K562 (cell line): ENCODE measurements around the gene HSD17B3.

Experiments used
- BRD4 ChIP-seq: fragments of 200-600 bp; sonication (generic); IDR thresholded peaks from 2 replicates; pipeline ENCODE4 v1.6.1; 2017; ENCODE audit warnings: inconsistent platforms
- ELF2 ChIP-seq: fragments of 250-450 bp; sonication (Bioruptor Pico); IDR thresholded peaks from 2 replicates; pipeline ENCODE4 v1.5.0; 2021; ENCODE audit warnings: mild to moderate bottlenecking
- MCM2 ChIP-seq: fragments of 450-650 bp; IDR thresholded peaks from 2 replicates; pipeline ENCODE4 v1.6.1; 2017; ENCODE audit warnings: low read depth, mild to moderate bottlenecking
- NCOA1 ChIP-seq: fragments of 450-650 bp; IDR thresholded peaks from 2 replicates; pipeline ENCODE4 v1.6.1; 2016; ENCODE audit warnings: low read depth
- POLR2A ChIP-seq: fragments of 450-650 bp; conservative IDR thresholded peaks from 2 replicates; pipeline ENCODE4 v1.6.1; 2016
- RBFOX2 ChIP-seq: fragments of 200-400 bp; formaldehyde crosslinking; IDR thresholded peaks from 2 replicates; pipeline ENCODE4 v1.6.1; 2017; ENCODE audit warnings: low read depth, mild to moderate bottlenecking, low read length, moderate library complexity
- SIN3A ChIP-seq, 2 experiments: fragments of 150-350 bp in 1 of 2; IDR thresholded peaks; 2 replicates each; pipeline ENCODE4 v1.6.1; 2011 to 2016; ENCODE audit warnings: borderline replicate concordance in 2 of 2, low read depth in 2 of 2, low read length in 2 of 2, mild to moderate bottlenecking in 2 of 2, moderate library complexity in 2 of 2; ENCODE audit not compliant: control insufficient read depth in 1 of 2
- ZNF197 ChIP-seq: fragments of 200-800 bp; sonication (Bioruptor generic); IDR thresholded peaks from 2 replicates; pipeline ENCODE4 v1.6.1; 2016; ENCODE audit warnings: low read depth, missing genetic modification characterization, missing compliant biosample characterization
- ZNF217 ChIP-seq: sonication (generic); formaldehyde crosslinking; IDR thresholded peaks from 2 replicates; pipeline ENCODE4 v1.8.0; 2022; ENCODE audit warnings: mild to moderate bottlenecking, missing genetic modification reagents
- TF ChIP-seq, protein P1 (sequence below): fragments of 450-650 bp; IDR thresholded peaks from 2 replicates; pipeline ENCODE4 v1.6.1; 2016; ENCODE audit warnings: mild to moderate bottlenecking, moderate library complexity

GRCh38 chr9:96323169-96323568, 21.2 kb upstream of the HSD17B3 start:
- no peak for TF ChIP-seq ZNF217 (CRISPR knock-in tag)
- no peak for TF ChIP-seq BRD4
- TF ChIP-seq MCM2: no peak
- TF ChIP-seq, protein P1, sequence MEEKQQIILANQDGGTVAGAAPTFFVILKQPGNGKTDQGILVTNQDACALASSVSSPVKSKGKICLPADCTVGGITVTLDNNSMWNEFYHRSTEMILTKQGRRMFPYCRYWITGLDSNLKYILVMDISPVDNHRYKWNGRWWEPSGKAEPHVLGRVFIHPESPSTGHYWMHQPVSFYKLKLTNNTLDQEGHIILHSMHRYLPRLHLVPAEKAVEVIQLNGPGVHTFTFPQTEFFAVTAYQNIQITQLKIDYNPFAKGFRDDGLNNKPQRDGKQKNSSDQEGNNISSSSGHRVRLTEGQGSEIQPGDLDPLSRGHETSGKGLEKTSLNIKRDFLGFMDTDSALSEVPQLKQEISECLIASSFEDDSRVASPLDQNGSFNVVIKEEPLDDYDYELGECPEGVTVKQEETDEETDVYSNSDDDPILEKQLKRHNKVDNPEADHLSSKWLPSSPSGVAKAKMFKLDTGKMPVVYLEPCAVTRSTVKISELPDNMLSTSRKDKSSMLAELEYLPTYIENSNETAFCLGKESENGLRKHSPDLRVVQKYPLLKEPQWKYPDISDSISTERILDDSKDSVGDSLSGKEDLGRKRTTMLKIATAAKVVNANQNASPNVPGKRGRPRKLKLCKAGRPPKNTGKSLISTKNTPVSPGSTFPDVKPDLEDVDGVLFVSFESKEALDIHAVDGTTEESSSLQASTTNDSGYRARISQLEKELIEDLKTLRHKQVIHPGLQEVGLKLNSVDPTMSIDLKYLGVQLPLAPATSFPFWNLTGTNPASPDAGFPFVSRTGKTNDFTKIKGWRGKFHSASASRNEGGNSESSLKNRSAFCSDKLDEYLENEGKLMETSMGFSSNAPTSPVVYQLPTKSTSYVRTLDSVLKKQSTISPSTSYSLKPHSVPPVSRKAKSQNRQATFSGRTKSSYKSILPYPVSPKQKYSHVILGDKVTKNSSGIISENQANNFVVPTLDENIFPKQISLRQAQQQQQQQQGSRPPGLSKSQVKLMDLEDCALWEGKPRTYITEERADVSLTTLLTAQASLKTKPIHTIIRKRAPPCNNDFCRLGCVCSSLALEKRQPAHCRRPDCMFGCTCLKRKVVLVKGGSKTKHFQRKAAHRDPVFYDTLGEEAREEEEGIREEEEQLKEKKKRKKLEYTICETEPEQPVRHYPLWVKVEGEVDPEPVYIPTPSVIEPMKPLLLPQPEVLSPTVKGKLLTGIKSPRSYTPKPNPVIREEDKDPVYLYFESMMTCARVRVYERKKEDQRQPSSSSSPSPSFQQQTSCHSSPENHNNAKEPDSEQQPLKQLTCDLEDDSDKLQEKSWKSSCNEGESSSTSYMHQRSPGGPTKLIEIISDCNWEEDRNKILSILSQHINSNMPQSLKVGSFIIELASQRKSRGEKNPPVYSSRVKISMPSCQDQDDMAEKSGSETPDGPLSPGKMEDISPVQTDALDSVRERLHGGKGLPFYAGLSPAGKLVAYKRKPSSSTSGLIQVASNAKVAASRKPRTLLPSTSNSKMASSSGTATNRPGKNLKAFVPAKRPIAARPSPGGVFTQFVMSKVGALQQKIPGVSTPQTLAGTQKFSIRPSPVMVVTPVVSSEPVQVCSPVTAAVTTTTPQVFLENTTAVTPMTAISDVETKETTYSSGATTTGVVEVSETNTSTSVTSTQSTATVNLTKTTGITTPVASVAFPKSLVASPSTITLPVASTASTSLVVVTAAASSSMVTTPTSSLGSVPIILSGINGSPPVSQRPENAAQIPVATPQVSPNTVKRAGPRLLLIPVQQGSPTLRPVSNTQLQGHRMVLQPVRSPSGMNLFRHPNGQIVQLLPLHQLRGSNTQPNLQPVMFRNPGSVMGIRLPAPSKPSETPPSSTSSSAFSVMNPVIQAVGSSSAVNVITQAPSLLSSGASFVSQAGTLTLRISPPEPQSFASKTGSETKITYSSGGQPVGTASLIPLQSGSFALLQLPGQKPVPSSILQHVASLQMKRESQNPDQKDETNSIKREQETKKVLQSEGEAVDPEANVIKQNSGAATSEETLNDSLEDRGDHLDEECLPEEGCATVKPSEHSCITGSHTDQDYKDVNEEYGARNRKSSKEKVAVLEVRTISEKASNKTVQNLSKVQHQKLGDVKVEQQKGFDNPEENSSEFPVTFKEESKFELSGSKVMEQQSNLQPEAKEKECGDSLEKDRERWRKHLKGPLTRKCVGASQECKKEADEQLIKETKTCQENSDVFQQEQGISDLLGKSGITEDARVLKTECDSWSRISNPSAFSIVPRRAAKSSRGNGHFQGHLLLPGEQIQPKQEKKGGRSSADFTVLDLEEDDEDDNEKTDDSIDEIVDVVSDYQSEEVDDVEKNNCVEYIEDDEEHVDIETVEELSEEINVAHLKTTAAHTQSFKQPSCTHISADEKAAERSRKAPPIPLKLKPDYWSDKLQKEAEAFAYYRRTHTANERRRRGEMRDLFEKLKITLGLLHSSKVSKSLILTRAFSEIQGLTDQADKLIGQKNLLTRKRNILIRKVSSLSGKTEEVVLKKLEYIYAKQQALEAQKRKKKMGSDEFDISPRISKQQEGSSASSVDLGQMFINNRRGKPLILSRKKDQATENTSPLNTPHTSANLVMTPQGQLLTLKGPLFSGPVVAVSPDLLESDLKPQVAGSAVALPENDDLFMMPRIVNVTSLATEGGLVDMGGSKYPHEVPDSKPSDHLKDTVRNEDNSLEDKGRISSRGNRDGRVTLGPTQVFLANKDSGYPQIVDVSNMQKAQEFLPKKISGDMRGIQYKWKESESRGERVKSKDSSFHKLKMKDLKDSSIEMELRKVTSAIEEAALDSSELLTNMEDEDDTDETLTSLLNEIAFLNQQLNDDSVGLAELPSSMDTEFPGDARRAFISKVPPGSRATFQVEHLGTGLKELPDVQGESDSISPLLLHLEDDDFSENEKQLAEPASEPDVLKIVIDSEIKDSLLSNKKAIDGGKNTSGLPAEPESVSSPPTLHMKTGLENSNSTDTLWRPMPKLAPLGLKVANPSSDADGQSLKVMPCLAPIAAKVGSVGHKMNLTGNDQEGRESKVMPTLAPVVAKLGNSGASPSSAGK: no peak
- no peak for TF ChIP-seq POLR2A
- TF ChIP-seq NCOA1: no peak
- TF ChIP-seq ZNF197 (CRISPR knock-in tag): no peak
- no peak for TF ChIP-seq RBFOX2
- TF ChIP-seq ELF2 (CRISPR knock-in tag): no peak
- TF ChIP-seq SIN3A (IDR thresholded peaks at IDR 0.05; ENCODE audit: borderline replicate concordance in 2 of 2, control insufficient read depth in 1 of 2, low read depth in 2 of 2, low read length in 2 of 2): no peak
